ENCODE data around the gene MRPL37.

The MRPL37 gene

GRCh38 chr1:54254055-54254454, 54.1 kb downstream of the MRPL37 start:
- Histone ChIP-seq H3K36me3 (ENCODE audit: control insufficient read depth in 1 of 2, insufficient read depth in 2 of 2, low read length in 2 of 2) (peaks cover 16 to 24% of the 10 kb centered on the region in 2 experiments), H3K4me3 (ENCODE audit: low read depth, low read length) (no peak overlapping the region), H2BK5ac (ENCODE audit: low read depth, low read length, poor library complexity) (no peak overlapping the region), H4K91ac (ENCODE audit: low read depth, low read length) (no peak overlapping the region), H3K4me2 (ENCODE audit: low read length) (no peak overlapping the region), H3K27ac (ENCODE audit: low read depth, low read length) (peak overlapping the region; percentile 34), H4K8ac (ENCODE audit: low read depth, low read length) (no peak overlapping the region), H3K18ac (ENCODE audit: low read length) (peak overlapping the region; percentile 38), H2AK5ac (ENCODE audit: low read length) (no peak overlapping the region), H3K23ac (ENCODE audit: low read length) (no peak overlapping the region), H3K79me1 (ENCODE audit: low read length) (no peaks in the 10 kb centered on the region), H3K79me2 (ENCODE audit: control insufficient read depth, insufficient read depth, low read length, poor library complexity) (no peaks in the 10 kb centered on the region), H3K14ac (ENCODE audit: low read length) (no peak overlapping the region), H3K9ac (ENCODE audit: low read length) (no peak overlapping the region), H2BK120ac (ENCODE audit: insufficient read depth, low read length, poor library complexity) (no peak overlapping the region), H3K27me3 (ENCODE audit: insufficient read depth, low read length) (no peaks in the 10 kb centered on the region), H3K4me1 (ENCODE audit: control insufficient read depth in 1 of 2, insufficient read depth in 2 of 2, low read length in 2 of 2) (peaks cover 11 to 21% of the 10 kb centered on the region in 2 experiments), H2BK12ac (ENCODE audit: low read length) (no peak overlapping the region), H3K4ac (ENCODE audit: low read depth, low read length) (no peak overlapping the region), H2AFZ (ENCODE audit: insufficient read depth, low read length, poor library complexity) (no peak overlapping the region), H4K12ac (ENCODE audit: low read depth, low read length) (no peak overlapping the region), H3K9me3 (ENCODE audit: insufficient read depth, low read depth, low read length) (no peaks in the 10 kb centered on the region)
- no peak for DNase-seq
- WGBS (ENCODE audit: extremely low coverage, insufficient coverage, insufficient read length) = no CpG with 5 or more reads among the region's 10 CpGs

- Histone ChIP-seq H3K36me3 (ENCODE audit: control insufficient read depth in 1 of 2, insufficient read depth in 2 of 2, low read length in 2 of 2) (peaks cover 20 to 24% of the 10 kb centered on the region in 2 experiments), H3K79me1 (ENCODE audit: low read length) (no peaks in the 10 kb centered on the region), H3K79me2 (ENCODE audit: control insufficient read depth, insufficient read depth, low read length, poor library complexity) (no peaks in the 10 kb centered on the region), H4K12ac (ENCODE audit: low read depth, low read length) (no peak overlapping the region), H3K4ac (ENCODE audit: low read depth, low read length) (no peak overlapping the region), H3K27me3 (ENCODE audit: insufficient read depth, low read length) (no peaks in the 10 kb centered on the region), H4K91ac (ENCODE audit: low read depth, low read length) (no peak overlapping the region), H3K27ac (ENCODE audit: low read depth, low read length) (no peak overlapping the region), H2BK120ac (ENCODE audit: insufficient read depth, low read length, poor library complexity) (no peak overlapping the region), H3K18ac (ENCODE audit: low read length) (no peak overlapping the region), H2AFZ (ENCODE audit: insufficient read depth, low read length, poor library complexity) (no peak overlapping the region), H3K4me1 (ENCODE audit: control insufficient read depth in 1 of 2, insufficient read depth in 2 of 2, low read length in 2 of 2) (peaks cover 11 to 16% of the 10 kb centered on the region in 2 experiments), H2BK5ac (ENCODE audit: low read depth, low read length, poor library complexity) (no peak overlapping the region), H3K14ac (ENCODE audit: low read length) (no peak overlapping the region), H2BK12ac (ENCODE audit: low read length) (no peak overlapping the region), H3K9me3 (ENCODE audit: insufficient read depth, low read depth, low read length) (no peaks in the 10 kb centered on the region), H4K8ac (ENCODE audit: low read depth, low read length) (no peak overlapping the region), H3K4me3 (ENCODE audit: low read depth, low read length) (no peak overlapping the region), H2AK5ac (ENCODE audit: low read length) (no peak overlapping the region), H3K4me2 (ENCODE audit: low read length) (no peak overlapping the region), H3K23ac (ENCODE audit: low read length) (no peak overlapping the region), H3K9ac (ENCODE audit: low read length) (no peak overlapping the region)
- no CpG with 5 or more reads among the region's 9 CpGs for WGBS (ENCODE audit: extremely low coverage, insufficient coverage, insufficient read length)
- DNase-seq = peak in 1 of 2 donors; percentile 15
Measured at GRCh38 chr1:54255026-54255702, 55.2 kb downstream of the MRPL37 start.

DNA sequence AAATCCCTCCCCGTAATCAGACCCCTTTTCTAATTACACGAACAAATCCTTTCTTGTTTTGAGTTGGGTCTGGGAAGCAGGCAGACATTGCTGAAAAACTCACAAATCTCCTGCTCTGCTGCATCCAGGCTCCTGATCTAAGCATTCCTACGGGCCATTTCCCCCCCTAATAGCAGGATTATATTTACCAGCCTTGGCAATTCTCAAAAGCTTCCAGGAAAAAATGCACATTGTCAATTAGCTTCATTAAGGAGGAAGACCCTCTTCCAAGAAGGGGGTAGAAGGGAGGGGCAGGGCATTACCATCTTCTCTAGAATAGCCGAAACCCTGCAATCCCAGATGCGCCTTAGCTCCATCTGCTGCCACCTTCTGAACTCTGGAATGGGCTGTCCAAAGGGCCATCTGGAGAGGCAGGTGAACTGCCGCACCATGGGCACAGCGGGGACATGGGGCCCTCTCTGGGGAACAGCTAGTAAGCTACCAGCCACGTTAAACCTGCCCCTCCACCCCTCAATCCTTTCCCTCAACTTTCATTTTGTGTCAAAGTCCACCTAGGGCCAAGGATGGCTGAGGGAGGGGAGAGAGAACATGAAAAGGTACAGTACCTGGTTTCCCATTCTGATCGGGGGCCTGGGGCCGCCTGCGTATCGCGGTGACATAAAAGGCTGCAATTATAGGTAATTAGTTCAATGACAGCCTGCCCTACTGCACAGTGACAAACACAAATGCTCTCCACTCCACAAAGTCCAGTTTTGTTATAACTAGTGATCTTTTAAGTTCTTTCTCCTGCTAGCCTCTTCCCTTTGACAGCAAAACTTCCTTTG, 56.8 kb downstream of the MRPL37 start:
- no peak overlapping the region for H3K4me2 ChIP-seq (ENCODE audit: low read length)
- H3K9ac ChIP-seq (ENCODE audit: low read length) = no peak overlapping the region
- H3K18ac ChIP-seq (ENCODE audit: low read length) = no peak overlapping the region
- peaks cover 16 to 21% of the 10 kb centered on the region in 2 experiments for H3K36me3 ChIP-seq (ENCODE audit: control insufficient read depth in 1 of 2, insufficient read depth in 2 of 2, low read length in 2 of 2)
- no peak overlapping the region for H2AFZ ChIP-seq (ENCODE audit: insufficient read depth, low read length, poor library complexity)
- no peak for DNase-seq
- H3K4ac ChIP-seq (ENCODE audit: low read depth, low read length) = no peak overlapping the region
- no peak overlapping the region for H2BK5ac ChIP-seq (ENCODE audit: low read depth, low read length, poor library complexity)
- no peak overlapping the region for H4K12ac ChIP-seq (ENCODE audit: low read depth, low read length)
- no peaks in the 10 kb centered on the region for H3K9me3 ChIP-seq (ENCODE audit: insufficient read depth, low read depth, low read length)
- no peak overlapping the region for H4K8ac ChIP-seq (ENCODE audit: low read depth, low read length)
- no peak overlapping the region for H4K91ac ChIP-seq (ENCODE audit: low read depth, low read length)
- no peaks in the 10 kb centered on the region for H3K79me2 ChIP-seq (ENCODE audit: control insufficient read depth, insufficient read depth, low read length, poor library complexity)
- no peaks in the 10 kb centered on the region for H3K27me3 ChIP-seq (ENCODE audit: insufficient read depth, low read length)
- no CpG with 5 or more reads among the region's 13 CpGs for WGBS (ENCODE audit: extremely low coverage, insufficient coverage, insufficient read length)
- H2BK12ac ChIP-seq (ENCODE audit: low read length) = no peak overlapping the region
- H3K14ac ChIP-seq (ENCODE audit: low read length) = no peak overlapping the region
- no peaks in the 10 kb centered on the region for H3K79me1 ChIP-seq (ENCODE audit: low read length)
- H3K4me1 ChIP-seq (ENCODE audit: control insufficient read depth in 1 of 2, insufficient read depth in 2 of 2, low read length in 2 of 2) = peaks cover 11 to 15% of the 10 kb centered on the region in 2 experiments
- no peak overlapping the region for H2BK120ac ChIP-seq (ENCODE audit: insufficient read depth, low read length, poor library complexity)
- no peak overlapping the region for H3K4me3 ChIP-seq (ENCODE audit: low read depth, low read length)
- no peak overlapping the region for H3K23ac ChIP-seq (ENCODE audit: low read length)
- no peak overlapping the region for H3K27ac ChIP-seq (ENCODE audit: low read depth, low read length)
- no peak overlapping the region for H2AK5ac ChIP-seq (ENCODE audit: low read length)

- Histone ChIP-seq H4K12ac (ENCODE audit: low read depth, low read length) (no peak overlapping the region), H3K9ac (ENCODE audit: low read length) (no peak overlapping the region)
Measured at GRCh38 chr1:54257346-54257620, 57.3 kb downstream of the MRPL37 start.

More at GRCh38 chr1:54257346-54257620, 57.3 kb downstream of the MRPL37 start:
- no peak overlapping the region for H3K14ac ChIP-seq (ENCODE audit: low read length)
- no peak overlapping the region for H3K4me2 ChIP-seq (ENCODE audit: low read length)
- H3K79me2 ChIP-seq (ENCODE audit: control insufficient read depth, insufficient read depth, low read length, poor library complexity) = no peaks in the 10 kb centered on the region
- no peaks in the 10 kb centered on the region for H3K9me3 ChIP-seq (ENCODE audit: insufficient read depth, low read depth, low read length)
- no peak overlapping the region for H3K27ac ChIP-seq (ENCODE audit: low read depth, low read length)
- no peak overlapping the region for H2BK12ac ChIP-seq (ENCODE audit: low read length)
- no peak overlapping the region for H2BK120ac ChIP-seq (ENCODE audit: insufficient read depth, low read length, poor library complexity)
- H3K4me1 ChIP-seq (ENCODE audit: control insufficient read depth in 1 of 2, insufficient read depth in 2 of 2, low read length in 2 of 2) = peaks cover 11 to 15% of the 10 kb centered on the region in 2 experiments
- no peak overlapping the region for H2AFZ ChIP-seq (ENCODE audit: insufficient read depth, low read length, poor library complexity)
- no peaks in the 10 kb centered on the region for H3K27me3 ChIP-seq (ENCODE audit: insufficient read depth, low read length)
- no peak overlapping the region for H4K8ac ChIP-seq (ENCODE audit: low read depth, low read length)
- no peaks in the 10 kb centered on the region for H3K79me1 ChIP-seq (ENCODE audit: low read length)
- no peak overlapping the region for H3K4ac ChIP-seq (ENCODE audit: low read depth, low read length)
- peaks cover 14 to 18% of the 10 kb centered on the region in 2 experiments for H3K36me3 ChIP-seq (ENCODE audit: control insufficient read depth in 1 of 2, insufficient read depth in 2 of 2, low read length in 2 of 2)
- H3K4me3 ChIP-seq (ENCODE audit: low read depth, low read length) = no peak overlapping the region
- WGBS (ENCODE audit: extremely low coverage, insufficient coverage, insufficient read length) = no CpG with 5 or more reads among the region's 10 CpGs
- H3K18ac ChIP-seq (ENCODE audit: low read length) = no peak overlapping the region
- H4K91ac ChIP-seq (ENCODE audit: low read depth, low read length) = no peak overlapping the region
- DNase-seq = no peak
- H2BK5ac ChIP-seq (ENCODE audit: low read depth, low read length, poor library complexity) = no peak overlapping the region
- no peak overlapping the region for H2AK5ac ChIP-seq (ENCODE audit: low read length)
- H3K23ac ChIP-seq (ENCODE audit: low read length) = no peak overlapping the region

Data from trophoblast cell (in vitro differentiated cells and primary cell).